H1 (cell line): ENCODE data around the gene STK32A. TPM values are rescaled to one million over a fixed set of nuclear protein-coding genes. Genes with fewer than 3 reads are reported as not detected.

Experiments used
- CTCF ChIA-PET: fragments of 300-600 bp; sonication (Branson Sonifier 250); formaldehyde crosslinking; loops from one replicate; lab custom pipeline; 2021; ENCODE audit not compliant: partially characterized antibody; lab: Charles Lee
- POLR2A ChIA-PET: fragments of 300-600 bp; sonication (Branson Sonifier 250); formaldehyde crosslinking; loops from one replicate; lab custom pipeline; 2021; ENCODE audit warnings: inconsistent platforms; ENCODE audit not compliant: partially characterized antibody; lab: Charles Lee
- DNase-seq, 2 experiments: peaks; one replicate each; pipeline versions ENCODE4 v3.0.0 to v3.0.0-alpha.2; 2010 to 2022; ENCODE audit warnings: low spot score in 2 of 2, low read depth in 1 of 2, mixed read lengths in 1 of 2
- FAIRE-seq: peaks from 2 replicates; lab custom pipeline; 2011; peaks lifted over from hg19 to GRCh38; lab: Jason Lieb, UNC
- H2AFZ ChIP-seq: 2 replicates; pipeline ENCODE4 v1.8.1; 2012; ENCODE audit warnings: low read length, inconsistent platforms
- H2AK5ac ChIP-seq: 2 replicates; pipeline ENCODE4 v1.6.1; 2013; ENCODE audit warnings: low read depth, low read length
- H2BK120ac ChIP-seq: replicated peaks from 2 replicates; pipeline ENCODE3; 2013; ENCODE audit warnings: low read depth, low read length, inconsistent platforms
- H2BK12ac ChIP-seq: 2 replicates; pipeline ENCODE4 v1.6.1; 2013; ENCODE audit warnings: low read depth, low read length
- H2BK15ac ChIP-seq: 2 replicates; pipeline ENCODE4 v1.6.1; 2013; ENCODE audit warnings: low read length
- H2BK20ac ChIP-seq: 2 replicates; pipeline ENCODE4 v1.6.1; 2013; ENCODE audit warnings: low read length
- H2BK5ac ChIP-seq: 2 replicates; pipeline ENCODE4 v1.6.1; 2013; ENCODE audit warnings: low read depth, low read length
- H3K14ac ChIP-seq: 2 replicates; pipeline ENCODE4 v1.6.1; 2013; ENCODE audit warnings: inconsistent platforms; ENCODE audit not compliant: insufficient read length
- H3K18ac ChIP-seq: 2 replicates; pipeline ENCODE4 v1.6.1; 2013; ENCODE audit warnings: low read length; ENCODE audit errors: extremely low read depth
- H3K23ac ChIP-seq: 2 replicates; pipeline ENCODE4 v1.6.1; 2013; ENCODE audit warnings: inconsistent platforms; ENCODE audit not compliant: insufficient read length
- H3K23me2 ChIP-seq: 2 replicates; pipeline ENCODE4 v1.6.1; 2013; ENCODE audit warnings: low read depth, low read length
- H3K27ac ChIP-seq: 2 replicates; pipeline ENCODE4 v1.6.1; 2011; ENCODE audit warnings: low read depth, low read length, inconsistent platforms
- H3K27me3 ChIP-seq, 4 experiments: replicated peaks in 1 of 4; 1 replicate in 1 of 4; 2 replicates in 3 of 4; pipeline versions ENCODE4 v1.6.1 to v1.8.1; 2011 to 2013; ENCODE audit warnings: low read length in 3 of 4, mild to moderate bottlenecking in 3 of 4, inconsistent platforms in 2 of 4, mixed read lengths in 2 of 4, moderate library complexity in 1 of 4; ENCODE audit not compliant: control insufficient read depth in 3 of 4, insufficient read depth in 3 of 4; ENCODE audit errors: extremely low read depth in 1 of 4
- H3K36me3 ChIP-seq, 4 experiments: 2 replicates each; pipeline versions ENCODE4 v1.6.1 to v1.8.1; 2011 to 2013; ENCODE audit warnings: mild to moderate bottlenecking in 4 of 4, low read length in 3 of 4, moderate library complexity in 2 of 4, control low read depth in 1 of 4, inconsistent platforms in 1 of 4; ENCODE audit not compliant: insufficient read depth in 4 of 4, control insufficient read depth in 2 of 4
- H3K4ac ChIP-seq: replicated peaks from 2 replicates; pipeline ENCODE3; 2013; ENCODE audit warnings: low read length, low read depth, mixed read lengths, inconsistent platforms; ENCODE audit not compliant: insufficient read length
- H3K4me1 ChIP-seq, 4 experiments: replicated peaks in 1 of 4; 1 replicate in 1 of 4; 2 replicates in 3 of 4; pipeline versions ENCODE4 v1.6.1 to v1.8.1; 2011 to 2013; ENCODE audit warnings: low read length in 3 of 4, inconsistent platforms in 2 of 4, mixed read lengths in 1 of 4; ENCODE audit not compliant: insufficient read depth in 4 of 4, control insufficient read depth in 3 of 4
- H3K4me2 ChIP-seq, 2 experiments: 2 replicates each; pipeline versions ENCODE4 v1.6.1 to v1.8.1; 2011 to 2013; ENCODE audit warnings: low read depth in 2 of 2, low read length in 2 of 2, control low read depth in 1 of 2, inconsistent platforms in 1 of 2, mild to moderate bottlenecking in 1 of 2; ENCODE audit not compliant: insufficient read depth in 1 of 2
- H3K4me3 ChIP-seq, 4 experiments: fragments of 200-600, 300-600 bp in 1 of 4; sonication (generic), shearing (Covaris generic), sonication (Bioruptor Twin) in 1 of 4; 2 replicates each; pipeline versions ENCODE4 v1.5.1 to v1.8.1; 2011 to 2016; ENCODE audit warnings: low read length in 4 of 4, low read depth in 3 of 4, control low read depth in 2 of 4, inconsistent platforms in 2 of 4, mild to moderate bottlenecking in 2 of 4, mixed read lengths in 1 of 4, moderate library complexity in 1 of 4; ENCODE audit not compliant: insufficient read depth in 2 of 4; ENCODE audit errors: extremely low read depth in 1 of 4
- H3K56ac ChIP-seq: replicated peaks from 2 replicates; pipeline ENCODE3; 2013; ENCODE audit warnings: low read depth, mild to moderate bottlenecking, mixed read lengths, low read length, inconsistent platforms; ENCODE audit not compliant: insufficient read length
- H3K79me1 ChIP-seq: 2 replicates; pipeline ENCODE4 v1.6.1; 2013; ENCODE audit warnings: low read depth, low read length, control low read depth
- H3K79me2 ChIP-seq, 2 experiments: 2 replicates each; pipeline versions ENCODE4 v1.6.1 to v1.8.1; 2012 to 2013; ENCODE audit warnings: low read length in 2 of 2, mild to moderate bottlenecking in 2 of 2, inconsistent platforms in 1 of 2; ENCODE audit not compliant: insufficient read depth in 2 of 2, control insufficient read depth in 1 of 2
- H3K9ac ChIP-seq, 4 experiments: replicated peaks in 1 of 4; 1 replicate in 1 of 4; 2 replicates in 3 of 4; pipeline versions ENCODE4 v1.6.1 to v1.8.1; 2011 to 2013; ENCODE audit warnings: low read depth in 3 of 4, low read length in 3 of 4, control low read depth in 2 of 4, mild to moderate bottlenecking in 2 of 4, moderate library complexity in 2 of 4, inconsistent platforms in 1 of 4; ENCODE audit errors: extremely low read depth in 1 of 4
- H3K9me3 ChIP-seq, 2 experiments: 2 replicates each; pipeline versions ENCODE4 v1.6.1 to v1.8.1; 2012 to 2013; ENCODE audit warnings: mild to moderate bottlenecking in 2 of 2, moderate library complexity in 2 of 2, control low read depth in 1 of 2, inconsistent platforms in 1 of 2, low read depth in 1 of 2, low read length in 1 of 2, mixed read lengths in 1 of 2; ENCODE audit not compliant: insufficient read depth in 2 of 2
- H4K20me1 ChIP-seq, 2 experiments: replicated peaks in 1 of 2; 2 replicates each; pipeline versions ENCODE3 to v1.8.1; 2011 to 2013; ENCODE audit warnings: inconsistent platforms in 2 of 2, low read length in 2 of 2, mild to moderate bottlenecking in 1 of 2; ENCODE audit not compliant: insufficient read depth in 2 of 2, control insufficient read depth in 1 of 2
- H4K5ac ChIP-seq: 2 replicates; pipeline ENCODE4 v1.6.1; 2013; ENCODE audit warnings: low read length, low read depth, mixed read lengths, inconsistent platforms; ENCODE audit not compliant: insufficient read length
- H4K8ac ChIP-seq: 2 replicates; pipeline ENCODE4 v1.8.0; 2013; ENCODE audit warnings: mild to moderate bottlenecking, moderate library complexity, low read length, inconsistent platforms; ENCODE audit not compliant: insufficient read depth; ENCODE audit errors: extremely low read depth
- H4K91ac ChIP-seq: replicated peaks from 2 replicates; pipeline ENCODE3; 2013; ENCODE audit warnings: low read length, mixed read lengths, inconsistent platforms; ENCODE audit not compliant: insufficient read length
- SIX5 ChIP-seq: IDR thresholded peaks from 2 replicates; pipeline ENCODE4 v1.6.1; 2011; ENCODE audit warnings: mild to moderate bottlenecking, low read depth, low read length
- WGBS, 2 experiments: shearing (Covaris generic) in 1 of 2; methylation state at CpG; one replicate each; pipeline versions ENCODE4 v1.1.6 to v1.1.7; 2013 to 2015; ENCODE audit warnings: low lambda C conversion rate in 2 of 2, mixed read lengths in 2 of 2, inconsistent platforms in 1 of 2, low coverage in 1 of 2, missing lambda C conversion rate in 1 of 2; ENCODE audit not compliant: insufficient replicate concordance in 2 of 2, insufficient coverage in 1 of 2, insufficient read length in 1 of 2; ENCODE audit errors: extremely low coverage in 1 of 2, missing lambda C conversion rate in 1 of 2; 5-methylcytosine and 5-hydroxymethylcytosine counted together
- polyA plus RNA-seq, 7 experiments: library from polyadenylated mRNA; depleted of rRNA in 3 of 7; stranded (reverse) in 5 of 7; unstranded in 2 of 7; fragments of >200 nt in 5 of 7; fragments of 200-250 nt in 2 of 7; gene quantifications; 1 replicate in 5 of 7; 2 replicates in 1 of 7; 4 replicates in 1 of 7; pipeline versions ENCODE4 v1.2.1 to v1.2.3, GENCODE V29; 2011 to 2013; ENCODE audit warnings: missing spikeins in 2 of 7, mixed read lengths in 2 of 7
- total RNA-seq: library from RNA; stranded (reverse); fragmentation: NEBNext Ultra II Directional; extraction: Animal tissue kit (Norgen Biotek cat#: 25700); gene quantifications from 2 replicates; pipeline ENCODE4 v1.2.1, GENCODE V29; 2021

Gene STK32A
- total and polyA plus RNA-seq, 2 of the 8 experiments (the other 6 are each of a cell fraction or from before 2014, with no cell fraction given) = 1.3 to 2.5 TPM

GRCh38 chr5:147290261-147290660 lies 55.4 kb downstream of the STK32A start:
- DNase-seq (no peak), FAIRE-seq (peak; percentile 52)
- no peaks in the 10 kb centered on the region for H4K20me1 ChIP-seq
- H3K27me3 ChIP-seq = no peaks in the 10 kb centered on the region
- no peak overlapping the region for H4K8ac ChIP-seq
- no peaks in the 10 kb centered on the region; a peak in 1 of 8 replicates for H3K36me3 ChIP-seq
- H2AFZ ChIP-seq = no peak overlapping the region
- H2BK120ac ChIP-seq = no peak overlapping the region
- H3K9me3 ChIP-seq = peaks cover 0 to 9% of the 10 kb centered on the region in 2 experiments; a peak in 2 of 4 replicates
- H3K79me2 ChIP-seq = no peaks in the 10 kb centered on the region
- H2BK20ac ChIP-seq = no peak overlapping the region
- H3K4me3 ChIP-seq = no peak overlapping the region
- H3K9ac ChIP-seq = no peak overlapping the region; a peak in 1 of 7 replicates
- H3K14ac ChIP-seq = no peak overlapping the region
- ChIA-PET CTCF (no interaction called here), POLR2A (interaction anchor here (1.1 kb wide), 1 partner anchor 30 kb away, joined by 3 read pairs; no protein-coding TSS in a partner anchor)
- H3K79me1 ChIP-seq = no peaks in the 10 kb centered on the region
- WGBS, 2 experiments = 43% methylated on average over 2 of the region's 2 CpGs; no CpG with 5 or more reads in 1 of the 2 experiments
- no peak overlapping the region for H2AK5ac ChIP-seq
- H3K4ac ChIP-seq = no peak overlapping the region
- no peak overlapping the region for H2BK5ac ChIP-seq
- no peak overlapping the region for H3K56ac ChIP-seq
- H3K18ac ChIP-seq = no peak overlapping the region
- H3K4me2 ChIP-seq = 0 out of 4 replicates have a peak overlapping the region, but pooled peaks of 1 of the 2 experiments have one; percentile 2
- no peaks in the 10 kb centered on the region for H3K23me2 ChIP-seq
- no peak overlapping the region for H4K5ac ChIP-seq
- no peak overlapping the region for H2BK15ac ChIP-seq
- no peak overlapping the region for H4K91ac ChIP-seq
- peaks cover 0 to 14% (median 6%) of the 10 kb centered on the region in 4 experiments; a peak in 4 of 7 replicates for H3K4me1 ChIP-seq
- no peak overlapping the region for H3K23ac ChIP-seq
- H3K27ac ChIP-seq = no peak overlapping the region
- no peak overlapping the region for H2BK12ac ChIP-seq
- no peak for TF ChIP-seq SIX5
